Natural killer cell (primary cell): ENCODE measurements around the gene SELE. TPM values are rescaled to one million over a fixed set of nuclear protein-coding genes. Genes with fewer than 3 reads are reported as not detected.

Experiments
- ATAC-seq, 3 donors: fragments of 150-1000 bp in 2 of 3; fragments of 200-7000 bp in 1 of 3; cut with Tn5 transposase; 1 replicate in 1 of 3; 2 replicates in 2 of 3; pipeline ENCODE4 v1.10.0; 2021; ENCODE audit warnings: mild to moderate bottlenecking in 2 of 3, moderate library complexity in 2 of 3
- DNase-seq, 2 donors: peaks; one replicate each; pipeline versions ENCODE4 v3.0.0 to v3.0.0-alpha.2; 2013 to 2021; ENCODE audit warnings: mixed read lengths in 1 of 2
- H3K27ac ChIP-seq: one replicate; pipeline ENCODE4 v1.5.1; 2013; ENCODE audit warnings: mild to moderate bottlenecking, low read length
- H3K27me3 ChIP-seq: one replicate; pipeline ENCODE4 v1.6.1; 2013; ENCODE audit warnings: low read length; ENCODE audit not compliant: control insufficient read depth, insufficient read depth
- H3K36me3 ChIP-seq: one replicate; pipeline ENCODE4 v1.6.1; 2013; ENCODE audit warnings: low read length; ENCODE audit not compliant: control insufficient read depth, insufficient read depth
- H3K4me1 ChIP-seq: one replicate; pipeline ENCODE4 v1.6.1; 2013; ENCODE audit warnings: low read length; ENCODE audit not compliant: control insufficient read depth, insufficient read depth
- H3K4me3 ChIP-seq: one replicate; pipeline ENCODE4 v1.5.1; 2013; ENCODE audit warnings: low read length
- H3K9me3 ChIP-seq: one replicate; pipeline ENCODE4 v1.6.1; 2013; ENCODE audit warnings: low read length; ENCODE audit not compliant: control insufficient read depth, insufficient read depth
- H3K27ac Mint-ChIP-seq, 2 donors: one replicate each; pipeline ENCODE4 v1.8.0; 2022; ENCODE audit warnings: mild to moderate bottlenecking in 2 of 2, mixed read lengths in 2 of 2, moderate library complexity in 1 of 2
- H3K27me3 Mint-ChIP-seq, 2 donors: one replicate each; pipeline ENCODE4 v1.8.0; 2022; ENCODE audit warnings: low read depth in 2 of 2, mixed read lengths in 2 of 2
- H3K36me3 Mint-ChIP-seq: one replicate; pipeline ENCODE4 v1.8.0; 2022; ENCODE audit warnings: mixed read lengths
- H3K4me1 Mint-ChIP-seq, 2 donors: one replicate each; pipeline ENCODE4 v1.8.0; 2022; ENCODE audit warnings: mixed read lengths in 2 of 2
- H3K4me3 Mint-ChIP-seq: one replicate; pipeline ENCODE4 v1.8.0; 2022; ENCODE audit warnings: mild to moderate bottlenecking, moderate library complexity, mixed read lengths
- H3K9me3 Mint-ChIP-seq, 2 donors: one replicate each; pipeline ENCODE4 v1.8.0; 2022; ENCODE audit warnings: mixed read lengths in 2 of 2
- CTCF ChIP-seq: fragments of 200-600 bp; IDR thresholded peaks from one replicate; pipeline ENCODE4 v1.8.0; 2022; ENCODE audit warnings: antibody characterized with exemption
- WGBS: methylation state at CpG from one replicate; pipeline ENCODE4 v1.1.7; 2013; ENCODE audit warnings: missing lambda C conversion rate; ENCODE audit not compliant: insufficient coverage; 5-methylcytosine and 5-hydroxymethylcytosine counted together
- intact Hi-C: fragments of 100-400 bp; cut with micrococcal nuclease; formaldehyde crosslinking; loops from one replicate; pipeline ENCODE4 v1.14.2; 2022
- total RNA-seq, 4 donors: library from RNA; stranded (reverse); fragments of 120-200 nt in 1 of 4; gene quantifications; one replicate each; pipeline versions ENCODE4 v1.2.3 to v1.2.4, GENCODE V29; 2013 to 2022

SELE gene
- total RNA-seq, 3 donors from 2014 or later (not counting 1 experiment from before 2014, with no cell fraction given): not detected

- ATAC-seq (peak in 2 of 3 donors; percentile 17 to 38), DNase-seq (peak in 1 of 2 donors; percentile 45)
- no peaks in the 10 kb centered on the region for H3K9me3 ChIP-seq
- Mint-ChIP-seq H3K36me3 (peaks cover 44% of the 10 kb centered on the region), H3K27ac (peak overlapping the region; percentile 84 to 95), H3K9me3 (no peaks in the 10 kb centered on the region), H3K4me1 (peaks cover 63 to 68% of the 10 kb centered on the region in 2 donors), H3K27me3 (no peaks in the 10 kb centered on the region), H3K4me3 (peak overlapping the region; percentile 77)
- H3K4me3 ChIP-seq: peak overlapping the region; percentile 55
- intact Hi-C loops: loop anchor here (2.0 kb wide), 1 partner anchor 15 kb away; no protein-coding TSS in a partner anchor
- H3K27me3 ChIP-seq: no peaks in the 10 kb centered on the region
- peak overlapping the region; percentile 30 for H3K27ac ChIP-seq
- H3K4me1 ChIP-seq: peaks cover 13% of the 10 kb centered on the region
- no peak for TF ChIP-seq CTCF
- WGBS: 32% methylated on average over 7 of the region's 9 CpGs
- peaks cover 54% of the 10 kb centered on the region for H3K36me3 ChIP-seq
Measured at GRCh38 chr1:169707912-169708604, 25.8 kb downstream of the SELE start.

GRCh38 chr1:169704797-169705196 lies 29.1 kb downstream of the SELE start:
- WGBS: 100% methylated on average over 1 of the region's 2 CpGs
- H3K4me3 Mint-ChIP-seq: peak overlapping the region; percentile 43

GRCh38 chr1:169701261-169702005 lies 32.4 kb downstream of the SELE start:
- peaks cover 35% of the 10 kb centered on the region for H3K36me3 Mint-ChIP-seq
- DNase-seq (peak in 1 of 2 donors; percentile 61), ATAC-seq (peak in 2 of 3 donors; percentile 37 to 41)
- Histone ChIP-seq H3K36me3 (peaks cover 77% of the 10 kb centered on the region), H3K27ac (peak overlapping the region; percentile 44), H3K4me1 (peaks cover 53% of the 10 kb centered on the region), H3K27me3 (no peaks in the 10 kb centered on the region), H3K9me3 (no peaks in the 10 kb centered on the region), H3K4me3 (no peak overlapping the region)
- H3K9me3 Mint-ChIP-seq: no peaks in the 10 kb centered on the region
- peak overlapping the region; percentile 66 for H3K4me3 Mint-ChIP-seq
- peaks cover 79 to 82% of the 10 kb centered on the region in 2 donors for H3K4me1 Mint-ChIP-seq
- no peaks in the 10 kb centered on the region for H3K27me3 Mint-ChIP-seq
- intact Hi-C loops: no loop called here
- WGBS: 64% methylated on average over 2 of the region's 2 CpGs
- peak overlapping the region; percentile 50 to 84 for H3K27ac Mint-ChIP-seq
- TF ChIP-seq CTCF: no peak

More at GRCh38 chr1:169704797-169705196, 29.1 kb downstream of the SELE start:
- peak overlapping the region; percentile 50 to 84 for H3K27ac Mint-ChIP-seq
- Histone ChIP-seq H3K4me3 (no peak overlapping the region), H3K4me1 (peaks cover 32% of the 10 kb centered on the region), H3K36me3 (peaks cover 74% of the 10 kb centered on the region), H3K27me3 (no peaks in the 10 kb centered on the region), H3K9me3 (no peaks in the 10 kb centered on the region), H3K27ac (no peak overlapping the region)
- H3K27me3 Mint-ChIP-seq: no peaks in the 10 kb centered on the region
- H3K36me3 Mint-ChIP-seq: peaks cover 50% of the 10 kb centered on the region
- peaks cover 78 to 81% of the 10 kb centered on the region in 2 donors for H3K4me1 Mint-ChIP-seq
- no peak for ATAC-seq
- DNase-seq: no peak
- intact Hi-C loops: no loop called here
- TF ChIP-seq CTCF: no peak
- no peaks in the 10 kb centered on the region for H3K9me3 Mint-ChIP-seq
